Fibroblast of the conjunctiva (primary cell): ENCODE results near the gene MAOA.
"Not testable (repeated sequence)": the region's sequence is repeated elsewhere in the genome, so short reads cannot be mapped to it uniquely, and the experiment has no call there.

Source experiments
- DNase-seq: peaks from one replicate; pipeline ENCODE4 v3.0.0-alpha.2; 2010; ENCODE audit warnings: low read depth

MAOA gene

DNA sequence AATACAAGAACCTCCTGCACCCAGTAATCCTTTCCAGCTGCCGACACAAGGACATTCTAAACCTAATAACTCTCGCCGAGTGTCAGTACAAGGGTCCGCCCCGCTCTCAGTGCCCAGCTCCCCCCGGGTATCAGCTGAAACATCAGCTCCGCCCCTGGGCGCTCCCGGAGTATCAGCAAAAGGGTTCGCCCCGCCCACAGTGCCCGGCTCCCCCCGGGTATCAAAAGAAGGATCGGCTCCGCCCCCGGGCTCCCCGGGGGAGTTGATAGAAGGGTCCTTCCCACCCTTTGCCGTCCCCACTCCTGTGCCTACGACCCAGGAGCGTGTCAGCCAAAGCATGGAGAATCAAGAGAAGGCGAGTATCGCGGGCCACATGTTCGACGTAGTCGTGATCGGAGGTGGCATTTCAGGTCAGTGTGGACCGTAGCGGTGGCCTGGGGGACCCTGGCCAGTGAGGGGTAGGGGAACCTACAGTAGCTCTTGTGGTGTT, at the start of gene MAOA:
Gene MAOA, plus strand, starts transcription at position 295 of the 490 bp plus-strand sequence. Its CDS starts 43 bp downstream, at position 338.
- DNase-seq: peak; percentile 61

DNA sequence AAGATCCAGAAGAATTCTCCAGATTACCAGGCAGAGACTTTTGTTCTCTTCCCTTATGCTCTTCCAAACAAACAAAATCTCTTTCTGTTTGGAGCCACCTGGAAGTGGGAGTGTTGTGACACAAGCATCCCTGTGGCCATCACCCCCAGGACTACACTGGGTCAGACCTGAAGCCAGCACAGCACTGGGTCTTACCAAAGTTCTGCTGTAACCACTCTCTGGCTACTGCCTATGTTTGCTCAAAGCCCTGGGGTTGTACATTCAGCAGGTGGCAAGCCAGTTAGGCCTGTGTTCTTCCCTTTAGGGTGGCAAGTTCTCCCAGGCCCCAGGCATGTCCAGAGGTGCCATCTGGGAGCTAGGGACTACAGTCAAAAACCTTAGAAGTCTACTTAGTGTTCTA, 43.7 kb upstream of the MAOA start:
- DNase-seq: no peak

DNA sequence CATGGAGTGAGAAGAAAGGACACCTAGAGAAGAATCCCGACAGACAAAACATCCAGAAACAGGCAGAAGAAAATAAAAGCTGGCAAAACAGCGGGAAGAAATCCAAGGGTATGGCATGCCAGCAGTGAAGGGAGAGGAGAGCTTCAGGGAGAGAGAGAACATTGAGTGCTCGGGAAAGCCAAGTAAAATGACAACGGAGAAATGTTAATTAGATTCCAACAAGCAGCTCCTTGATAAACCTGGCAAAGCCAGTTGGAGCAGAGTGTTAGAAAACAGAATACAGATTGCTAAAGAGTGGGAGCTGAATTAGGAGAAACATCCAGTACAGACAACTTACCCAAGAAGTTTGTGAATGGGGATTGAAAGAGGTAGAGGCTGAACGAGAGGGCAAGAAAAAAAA, 40.4 kb upstream of the MAOA start:
- no peak for DNase-seq

DNA sequence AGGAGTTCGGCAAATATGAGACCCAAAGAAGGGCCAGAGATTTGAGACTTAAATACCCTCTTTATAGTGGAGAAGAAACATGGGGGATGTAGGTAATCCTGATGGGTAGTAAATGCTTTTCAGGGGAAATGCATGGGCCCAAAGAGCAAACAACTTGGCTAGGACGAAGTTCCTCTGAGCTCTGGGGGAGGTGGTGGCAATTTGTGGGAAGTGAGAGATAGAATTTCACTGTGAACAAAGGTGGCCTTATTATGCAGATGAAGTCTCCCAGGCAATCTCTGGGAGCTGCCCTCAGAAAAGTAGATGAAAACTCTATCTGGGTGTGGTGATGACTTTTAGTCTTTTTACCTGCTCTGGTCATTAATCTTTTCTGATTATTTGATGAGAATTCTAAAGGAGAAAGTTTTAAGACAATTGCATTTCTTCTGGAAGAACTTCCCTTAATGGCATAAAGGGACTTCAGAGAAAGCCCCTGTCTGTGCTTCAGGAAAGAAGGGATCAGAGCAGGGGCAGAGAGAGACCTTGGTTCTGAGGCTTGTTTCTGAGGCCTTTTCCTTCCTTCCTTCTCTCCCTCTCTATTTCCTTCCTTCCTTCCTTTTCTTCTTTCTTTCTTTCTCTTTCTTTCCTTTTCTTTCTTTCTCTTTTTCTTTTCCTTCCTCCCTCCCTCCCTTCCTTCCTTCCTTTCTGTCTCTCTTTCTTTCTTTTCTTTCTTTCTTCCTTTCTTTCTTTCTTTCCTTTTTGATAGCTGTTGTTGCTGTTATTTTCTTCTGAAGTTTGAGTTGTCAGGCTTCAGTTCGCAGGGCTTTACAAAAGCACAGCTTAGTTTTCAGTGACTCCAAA, 37.5 kb upstream of the MAOA start:
- DNase-seq: no peak

GRCh38 chrX:43619861-43620260, 36.2 kb upstream of the MAOA start:
- not testable (repeated sequence) for DNase-seq

DNA sequence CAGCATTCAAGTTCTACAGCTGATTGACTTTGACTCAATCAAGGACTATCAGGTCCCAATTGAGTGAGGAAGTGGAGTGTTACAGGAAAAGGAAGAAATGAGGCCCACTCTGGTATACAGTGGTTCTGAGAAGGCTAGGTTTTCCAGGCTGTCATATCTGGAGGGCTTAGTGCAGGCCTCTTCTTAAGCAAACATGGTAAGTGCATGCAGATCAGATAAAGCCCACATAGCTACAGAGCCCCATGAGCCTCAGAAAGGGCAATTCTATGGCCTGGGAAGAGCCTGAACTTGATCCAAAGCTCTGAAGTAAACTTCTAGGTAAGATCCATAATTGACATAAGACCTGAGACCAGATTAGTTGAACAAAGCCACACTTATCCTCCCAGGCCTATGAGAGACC, 29.0 kb upstream of the MAOA start:
- no peak for DNase-seq

GRCh38 chrX:43627669-43628068, 28.4 kb upstream of the MAOA start:
- DNase-seq: no peak

- no peak for DNase-seq
These were observed 26.9 kb upstream of the MAOA start for GRCh38 chrX:43629229-43629628.

DNA sequence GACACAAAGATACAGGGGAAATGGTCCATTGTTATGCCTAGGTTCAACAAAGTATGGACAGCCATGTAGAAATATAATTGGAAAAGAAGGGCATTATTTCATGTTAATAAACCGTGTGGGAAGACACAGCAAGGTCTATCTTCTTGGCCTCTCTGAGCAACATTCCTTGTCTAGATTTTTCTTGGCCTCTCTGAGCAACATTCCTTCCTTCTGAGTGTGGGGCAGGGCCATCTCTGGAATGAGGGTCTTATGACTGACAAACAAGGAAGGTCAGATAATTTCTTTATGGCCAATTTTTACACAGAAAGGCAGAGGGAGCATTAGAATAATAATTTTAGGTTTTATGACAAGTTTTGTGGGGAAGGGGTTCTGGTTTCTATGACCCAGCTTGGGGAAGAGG, 24.3 kb upstream of the MAOA start:
- DNase-seq: no peak

GRCh38 chrX:43633081-43633480, 23.0 kb upstream of the MAOA start:
- no peak for DNase-seq

DNA sequence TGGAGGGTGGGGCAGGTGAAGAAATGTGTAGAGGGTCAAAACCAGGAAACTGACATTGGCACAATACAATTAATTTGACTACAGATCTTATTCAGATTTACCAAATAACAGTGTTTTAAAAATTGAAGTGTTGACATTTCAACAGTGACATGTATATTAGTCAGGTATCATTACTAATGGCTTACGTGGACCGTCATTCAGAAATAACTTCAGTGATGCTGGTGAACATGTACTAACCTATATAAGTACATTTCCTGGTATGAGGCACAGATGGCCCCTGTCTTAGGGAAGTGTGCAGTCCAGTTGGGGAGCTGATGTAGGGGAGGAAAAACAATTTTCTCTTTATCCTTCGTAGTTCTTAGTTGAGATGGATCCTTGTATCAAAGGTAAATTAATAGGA, 22.3 kb upstream of the MAOA start:
- DNase-seq: no peak

GRCh38 chrX:43640482-43640881, 15.6 kb upstream of the MAOA start:
- DNase-seq: no peak

DNA sequence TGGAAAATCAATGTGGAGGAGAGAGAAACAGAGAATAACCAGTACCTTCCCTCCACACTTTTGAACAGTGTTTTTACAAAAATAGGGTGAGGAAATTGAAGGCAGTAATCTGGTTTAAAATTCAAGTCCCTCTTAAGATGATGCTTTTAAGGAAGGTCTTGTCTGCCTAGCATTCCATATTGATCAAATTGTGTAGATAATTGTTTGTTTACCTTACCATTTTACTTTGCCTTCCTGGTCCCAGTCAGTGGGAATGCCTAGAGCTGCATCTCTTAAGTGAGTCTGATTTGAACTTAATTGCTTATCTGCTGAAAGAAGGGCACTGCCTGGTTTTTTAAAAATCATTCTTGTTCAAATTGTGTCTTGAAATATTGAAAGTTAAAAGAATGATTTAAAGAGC, 14.4 kb upstream of the MAOA start:
- DNase-seq: no peak

- no peak for DNase-seq
These were observed 12.9 kb upstream of the MAOA start for GRCh38 chrX:43643201-43643600.

DNA sequence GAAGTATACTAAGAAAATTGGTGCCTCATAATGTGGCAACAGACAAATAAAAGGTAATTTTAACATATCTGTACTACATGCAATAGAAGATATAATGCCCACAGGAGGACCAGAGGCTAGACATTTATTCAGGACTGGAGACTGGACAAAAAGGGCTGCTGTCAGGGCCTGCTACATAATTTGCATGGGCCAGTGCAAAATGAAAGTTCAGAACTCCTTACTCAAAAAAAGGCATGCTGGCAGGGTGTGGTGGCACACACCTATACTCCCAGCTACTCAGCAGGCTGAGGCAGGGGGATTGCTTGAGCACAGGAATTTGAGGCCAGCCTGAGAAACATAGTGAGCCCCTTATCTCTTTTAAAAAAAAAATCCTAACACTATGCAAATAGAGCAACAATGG, 12.4 kb upstream of the MAOA start:
- no peak for DNase-seq

GRCh38 chrX:43644124-43644701, 11.9 kb upstream of the MAOA start:
- peak; percentile 67 for DNase-seq

GRCh38 chrX:43646800-43647199, 9.3 kb upstream of the MAOA start:
- no peak for DNase-seq

- peak; percentile 89 for DNase-seq
These were observed 1.5 kb upstream of the MAOA start for GRCh38 chrX:43654431-43655150.

- DNase-seq: no peak
These were observed 721 bp upstream of the MAOA start for GRCh38 chrX:43655151-43656004.

GRCh38 chrX:43657671-43658070, 1.6 kb downstream of the MAOA start:
- no peak for DNase-seq

GRCh38 chrX:43661521-43662240, 5.6 kb downstream of the MAOA start:
- DNase-seq: no peak
